ENCODE data around the gene SAMD4A.

DNA sequence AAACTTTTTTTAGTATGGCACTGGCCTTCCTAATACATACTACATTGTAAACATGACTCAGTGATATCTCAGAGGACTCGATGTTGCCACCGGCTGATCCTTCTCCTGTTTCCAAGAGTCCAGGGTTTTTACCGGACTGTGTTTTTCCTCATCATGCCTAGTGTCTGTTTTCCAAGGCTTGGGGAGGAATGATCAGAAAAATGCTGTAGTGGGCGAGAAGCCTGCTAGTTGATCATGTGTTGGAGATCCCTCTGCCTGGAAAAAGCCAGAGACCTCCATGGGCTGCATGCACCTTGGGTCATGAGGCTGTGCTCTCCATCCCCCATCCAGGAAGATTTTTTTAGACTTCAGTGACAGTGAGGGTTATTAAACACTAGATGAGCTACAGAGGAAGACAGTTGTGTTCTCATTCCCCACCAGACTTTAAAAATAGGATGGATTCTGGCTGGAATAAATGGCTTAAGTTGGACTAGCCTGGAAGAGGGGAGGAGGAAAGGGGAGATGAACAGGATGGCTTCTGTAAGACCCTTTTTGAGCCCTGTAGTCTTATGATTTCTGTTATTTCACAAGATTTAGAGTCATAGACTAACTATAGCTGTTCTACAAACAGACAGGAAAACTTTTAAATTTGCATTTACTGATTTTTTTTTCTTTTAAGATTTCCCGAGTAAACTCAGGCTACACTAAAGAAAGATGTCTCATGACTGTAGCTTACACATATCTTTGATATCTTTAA is 145.7 kb downstream of the SAMD4A start:
- TF ChIP-seq EZH2 (IDR thresholded peaks at IDR 0.05) (no peak), POLR2AphosphoS5 (IDR thresholded peaks at IDR 0.05; ENCODE audit: borderline replicate concordance, low read depth, low read length) (no peak), FOXP2 (optimal IDR thresholded peaks at IDR 0.05; ENCODE audit: control extremely low read depth, extremely low read length, insufficient read depth) (no peak)
